Measurements from ENCODE around the gene LMBR1. TPM values are rescaled to one million over a fixed set of nuclear protein-coding genes. Genes with fewer than 3 reads are reported as not detected.
A peak's percentile ranks its signal among the peaks of the same experiment; 100 is the strongest.

The LMBR1 gene
- total RNA-seq, 6 experiments from 2014 or later = 33.1 to 37.8 (median 36.1) TPM

DNA sequence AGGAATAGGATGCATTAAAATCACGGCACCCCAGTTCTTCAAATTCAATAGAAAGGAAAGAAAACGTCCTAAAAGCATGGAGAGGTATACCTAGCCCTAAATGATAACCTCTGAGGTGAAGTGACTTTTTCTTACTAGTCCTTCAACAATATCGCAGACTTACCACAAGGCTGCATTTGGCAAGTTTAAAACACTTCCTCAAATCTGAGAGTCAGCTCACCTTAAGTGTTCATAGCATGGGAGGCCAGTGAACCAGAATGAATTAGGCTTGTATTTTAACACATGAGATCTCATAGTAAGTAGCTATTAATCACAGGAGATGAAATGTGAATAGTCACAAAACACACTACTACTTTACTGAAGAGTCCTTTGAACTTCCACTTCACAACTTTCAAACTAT is 128.2 kb downstream of the LMBR1 start:
- TF ChIP-seq, protein P1, sequence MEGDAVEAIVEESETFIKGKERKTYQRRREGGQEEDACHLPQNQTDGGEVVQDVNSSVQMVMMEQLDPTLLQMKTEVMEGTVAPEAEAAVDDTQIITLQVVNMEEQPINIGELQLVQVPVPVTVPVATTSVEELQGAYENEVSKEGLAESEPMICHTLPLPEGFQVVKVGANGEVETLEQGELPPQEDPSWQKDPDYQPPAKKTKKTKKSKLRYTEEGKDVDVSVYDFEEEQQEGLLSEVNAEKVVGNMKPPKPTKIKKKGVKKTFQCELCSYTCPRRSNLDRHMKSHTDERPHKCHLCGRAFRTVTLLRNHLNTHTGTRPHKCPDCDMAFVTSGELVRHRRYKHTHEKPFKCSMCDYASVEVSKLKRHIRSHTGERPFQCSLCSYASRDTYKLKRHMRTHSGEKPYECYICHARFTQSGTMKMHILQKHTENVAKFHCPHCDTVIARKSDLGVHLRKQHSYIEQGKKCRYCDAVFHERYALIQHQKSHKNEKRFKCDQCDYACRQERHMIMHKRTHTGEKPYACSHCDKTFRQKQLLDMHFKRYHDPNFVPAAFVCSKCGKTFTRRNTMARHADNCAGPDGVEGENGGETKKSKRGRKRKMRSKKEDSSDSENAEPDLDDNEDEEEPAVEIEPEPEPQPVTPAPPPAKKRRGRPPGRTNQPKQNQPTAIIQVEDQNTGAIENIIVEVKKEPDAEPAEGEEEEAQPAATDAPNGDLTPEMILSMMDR (IDR thresholded peaks at IDR 0.05) = no peak
- no peak overlapping the region for H3K4me3 Mint-ChIP-seq
- H3K27me3 Mint-ChIP-seq (ENCODE audit: insufficient read depth) = no peaks in the 10 kb centered on the region
- no peaks in the 10 kb centered on the region for H3K9me3 Mint-ChIP-seq
- H3K27ac Mint-ChIP-seq = no peak overlapping the region
- H3K36me3 Mint-ChIP-seq (ENCODE audit: low read depth) = peaks cover 6% of the 10 kb centered on the region
- H3K4me1 Mint-ChIP-seq (ENCODE audit: low read depth) = peaks cover 11% of the 10 kb centered on the region
- no peak for DNase-seq

- peak; percentile 52 for DNase-seq
Measured at GRCh38 chr7:156764016-156764669, 128.8 kb downstream of the LMBR1 start.

GRCh38 chr7:156759579-156760202 is 133.3 kb downstream of the LMBR1 start:
- no peak for DNase-seq
- peaks cover 5% of the 10 kb centered on the region; the same call in 1 of the 2 replicates for H3K4me1 Mint-ChIP-seq (ENCODE audit: low read depth)
- H3K4me3 Mint-ChIP-seq = no peak overlapping the region
- no peak overlapping the region for H3K27ac Mint-ChIP-seq
- no peaks in the 10 kb centered on the region for H3K9me3 Mint-ChIP-seq
- H3K27me3 Mint-ChIP-seq (ENCODE audit: insufficient read depth) = no peaks in the 10 kb centered on the region
- TF ChIP-seq, protein P1 (IDR thresholded peaks at IDR 0.05) = no peak
- H3K36me3 Mint-ChIP-seq (ENCODE audit: low read depth) = peaks cover 9% of the 10 kb centered on the region

More at GRCh38 chr7:156764016-156764669, 128.8 kb downstream of the LMBR1 start:
- Mint-ChIP-seq H3K27me3 (ENCODE audit: insufficient read depth) (no peaks in the 10 kb centered on the region), H3K9me3 (no peaks in the 10 kb centered on the region), H3K4me3 (no peak overlapping the region), H3K27ac (no peak overlapping the region), H3K4me1 (ENCODE audit: low read depth) (peaks cover 7% of the 10 kb centered on the region), H3K36me3 (ENCODE audit: low read depth) (peaks cover 9% of the 10 kb centered on the region)
- TF ChIP-seq, protein P1 (IDR thresholded peaks at IDR 0.05) = peak; percentile 78

DNA sequence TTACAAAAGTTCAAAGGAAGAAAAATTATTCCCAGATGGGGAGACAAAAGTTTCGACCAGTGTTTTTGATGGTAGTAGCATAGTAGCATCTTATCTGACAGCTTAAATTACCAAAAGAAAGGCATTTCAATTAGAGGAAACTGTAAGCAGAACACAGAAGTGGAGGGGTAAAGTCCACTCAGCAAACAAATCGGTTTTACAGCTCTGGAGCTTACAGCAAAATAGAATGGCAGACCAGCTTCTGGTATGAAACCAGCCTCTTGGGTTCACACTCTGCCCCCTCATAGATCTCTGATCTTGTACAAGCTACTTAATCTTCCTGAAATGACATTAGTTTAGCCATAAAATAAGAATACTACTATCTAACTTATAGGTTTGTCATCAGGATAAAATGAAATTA is 133.8 kb downstream of the LMBR1 start:
- H3K4me1 Mint-ChIP-seq (ENCODE audit: low read depth) = peaks cover 5% of the 10 kb centered on the region; the same call in 1 of the 2 replicates
- no peak overlapping the region for H3K4me3 Mint-ChIP-seq
- H3K9me3 Mint-ChIP-seq = no peaks in the 10 kb centered on the region
- no peak overlapping the region for H3K27ac Mint-ChIP-seq
- no peak for DNase-seq
- TF ChIP-seq, protein P1 (IDR thresholded peaks at IDR 0.05) = no peak
- H3K36me3 Mint-ChIP-seq (ENCODE audit: low read depth) = peaks cover 9% of the 10 kb centered on the region
- no peaks in the 10 kb centered on the region for H3K27me3 Mint-ChIP-seq (ENCODE audit: insufficient read depth)

- no peaks in the 10 kb centered on the region; the same call in 1 of the 2 replicates for H3K36me3 Mint-ChIP-seq (ENCODE audit: low read depth)
- no peaks in the 10 kb centered on the region for H3K4me1 Mint-ChIP-seq (ENCODE audit: low read depth)
- H3K9me3 Mint-ChIP-seq = no peaks in the 10 kb centered on the region
- H3K27ac Mint-ChIP-seq = no peak overlapping the region
- TF ChIP-seq, protein P1 (IDR thresholded peaks at IDR 0.05) = no peak
- no peaks in the 10 kb centered on the region for H3K27me3 Mint-ChIP-seq (ENCODE audit: insufficient read depth)
- DNase-seq = no peak
- no peak overlapping the region for H3K4me3 Mint-ChIP-seq
Measured at GRCh38 chr7:156754201-156754600, 138.8 kb downstream of the LMBR1 start.
